HL-60 (cell line): ENCODE data around the gene DNAH17.

ENCODE experiments used
- DNase-seq, 2 experiments: peaks; one replicate each; pipeline ENCODE4 v3.0.0-alpha.2; 2010 to 2020; ENCODE audit warnings: low read depth in 1 of 2, low spot score in 1 of 2
- H3K27ac ChIP-seq: fragments of 250-450 bp; sonication (Bioruptor Pico); replicated peaks from 2 replicates; pipeline ENCODE4 v1.5.1; 2020; ENCODE audit warnings: mild to moderate bottlenecking, moderate library complexity
- H3K27me3 ChIP-seq: fragments of 250-450 bp; sonication (Bioruptor Pico); 2 replicates; pipeline ENCODE4 v1.5.1; 2021; ENCODE audit warnings: mild to moderate bottlenecking, moderate library complexity; ENCODE audit not compliant: insufficient read depth, poor library complexity, severe bottlenecking
- H3K4me3 ChIP-seq: replicated peaks from 2 replicates; pipeline ENCODE4 v1.5.1; 2011; ENCODE audit warnings: mild to moderate bottlenecking, control low read depth, low read length; ENCODE audit not compliant: insufficient read depth
- CTCF ChIP-seq: IDR thresholded peaks from one replicate; pipeline ENCODE4 v1.5.1; 2011; ENCODE audit warnings: low read length, control low read depth, inconsistent platforms; ENCODE audit not compliant: insufficient read depth
- GABPA ChIP-seq: IDR thresholded peaks from 2 replicates; pipeline ENCODE4 v1.6.1; 2012; ENCODE audit warnings: low read depth
- POLR2AphosphoS5 ChIP-seq: IDR thresholded peaks from 2 replicates; pipeline ENCODE4 v1.6.1; 2012; ENCODE audit warnings: low read depth
- REST ChIP-seq: IDR thresholded peaks from 2 replicates; pipeline ENCODE4 v1.6.1; 2012; ENCODE audit warnings: low read depth; ENCODE audit not compliant: insufficient replicate concordance
- SPI1 ChIP-seq: IDR thresholded peaks from 2 replicates; pipeline ENCODE4 v1.6.1; 2012; ENCODE audit warnings: low read depth, mild to moderate bottlenecking, borderline replicate concordance

Gene DNAH17

GRCh38 chr17:78567991-78568390, 9.2 kb downstream of the DNAH17 start:
- Histone ChIP-seq H3K27ac (no peak overlapping the region), H3K4me3 (no peak overlapping the region), H3K27me3 (no peaks in the 10 kb centered on the region)
- TF ChIP-seq CTCF: no peak
- TF ChIP-seq GABPA: no peak
- TF ChIP-seq REST: no peak
- no peak for TF ChIP-seq SPI1
- no peak for TF ChIP-seq POLR2AphosphoS5
- DNase-seq: no peak

- TF ChIP-seq POLR2AphosphoS5: no peak
- no peak for TF ChIP-seq GABPA
- TF ChIP-seq REST: no peak
- no peak for TF ChIP-seq CTCF
- TF ChIP-seq SPI1: no peak
- Histone ChIP-seq H3K27ac (no peak overlapping the region), H3K27me3 (no peaks in the 10 kb centered on the region), H3K4me3 (no peak overlapping the region)
- DNase-seq: no peak
Observed at GRCh38 chr17:78566947-78567346, 10.2 kb downstream of the DNAH17 start.

- DNase-seq: no peak
- TF ChIP-seq GABPA: no peak
- Histone ChIP-seq H3K4me3 (no peak overlapping the region), H3K27me3 (no peaks in the 10 kb centered on the region), H3K27ac (no peak overlapping the region)
Observed at GRCh38 chr17:78563189-78564145, 13.7 kb downstream of the DNAH17 start.

- TF ChIP-seq CTCF: no peak
- TF ChIP-seq REST: no peak
- no peak for TF ChIP-seq SPI1
- TF ChIP-seq POLR2AphosphoS5: no peak
- no peak for TF ChIP-seq GABPA
- Histone ChIP-seq H3K27ac (no peak overlapping the region), H3K4me3 (no peak overlapping the region), H3K27me3 (no peaks in the 10 kb centered on the region)
- DNase-seq: no peak
Observed at GRCh38 chr17:78562734-78563133, 14.5 kb downstream of the DNAH17 start.
